NCI-H146 (cell line): ENCODE results near the gene SPACA9.

Source experiments
- DNase-seq: peaks from one replicate; lab custom pipeline; 2025; lab: John Stamatoyannopoulos, UW

SPACA9 gene

DNA sequence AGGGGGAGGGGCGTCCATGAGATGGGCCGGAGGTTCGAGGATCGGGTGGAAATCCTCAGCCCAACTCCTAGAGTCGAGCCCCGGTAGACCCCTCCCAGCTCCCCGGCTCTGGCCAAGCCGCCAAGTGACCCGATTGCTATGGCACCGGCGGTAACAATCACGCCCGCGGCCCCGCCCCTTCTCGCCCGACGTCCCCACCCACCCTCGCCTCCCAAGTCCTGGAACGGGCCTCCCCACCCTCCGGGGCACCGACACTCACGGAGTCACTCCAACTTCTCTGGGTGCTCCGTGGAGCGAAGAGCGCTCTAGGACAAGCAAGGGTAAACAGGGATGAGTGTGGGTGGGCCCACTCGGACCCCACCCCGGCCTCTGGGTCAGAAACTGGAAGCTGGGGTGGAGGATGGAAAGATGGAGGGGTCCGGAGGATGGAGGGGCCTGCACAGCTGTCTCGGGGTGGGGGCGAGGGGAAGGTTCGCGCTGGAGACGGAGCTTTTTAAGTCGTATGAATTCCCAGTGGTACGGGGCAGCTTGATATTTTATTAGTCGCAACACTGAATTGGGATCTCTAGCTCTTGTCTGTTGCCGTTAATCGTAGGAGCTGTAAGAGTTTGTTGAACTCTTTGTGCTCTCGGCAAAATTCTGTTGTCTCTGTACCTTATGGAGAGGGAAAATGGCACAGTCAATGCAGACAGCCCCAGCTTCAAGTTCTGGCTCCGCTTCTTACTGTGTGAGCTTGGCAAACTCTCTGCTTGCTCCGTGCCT lies at the start of gene SPACA9:
Gene SPACA9 (plus strand): TSS at position 204 of the 762 bp plus-strand sequence. CDS start 5,050 bp downstream, outside the sequence.
- peak; percentile 32 for DNase-seq

DNA sequence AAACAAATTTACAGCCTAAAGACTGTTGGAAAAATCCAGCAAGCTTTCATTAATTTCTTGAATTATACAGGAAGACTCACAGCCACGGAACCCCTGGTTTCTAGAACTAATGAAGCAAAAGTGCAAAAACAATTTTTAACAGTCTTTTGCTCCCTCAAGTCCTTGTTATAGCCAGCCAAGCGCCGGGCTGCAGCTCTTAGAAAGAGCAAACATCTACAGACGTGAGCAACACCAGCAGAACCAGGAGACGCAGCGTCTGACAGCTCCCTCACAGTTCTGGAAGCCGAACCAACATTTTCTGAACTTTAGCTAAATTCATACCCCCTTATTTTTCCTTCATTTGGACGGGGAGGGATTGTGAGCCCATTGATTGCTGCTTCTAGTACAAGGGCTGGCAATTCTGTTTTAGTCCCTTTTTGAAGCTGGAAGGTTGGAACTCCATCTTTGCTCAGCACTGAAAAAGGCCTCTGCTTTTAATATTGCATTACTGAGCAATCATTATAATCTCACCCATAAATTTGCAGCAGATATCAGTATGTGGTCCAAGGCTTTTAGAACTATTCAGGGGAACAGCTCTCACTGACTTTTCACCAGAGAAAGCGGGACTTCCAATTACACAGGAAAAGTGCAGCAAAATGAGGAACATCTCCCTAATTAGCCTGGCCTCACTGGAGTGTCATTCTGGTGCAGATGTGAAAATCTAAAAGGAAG lies 46.4 kb upstream of the SPACA9 start:
- DNase-seq = no peak

DNA sequence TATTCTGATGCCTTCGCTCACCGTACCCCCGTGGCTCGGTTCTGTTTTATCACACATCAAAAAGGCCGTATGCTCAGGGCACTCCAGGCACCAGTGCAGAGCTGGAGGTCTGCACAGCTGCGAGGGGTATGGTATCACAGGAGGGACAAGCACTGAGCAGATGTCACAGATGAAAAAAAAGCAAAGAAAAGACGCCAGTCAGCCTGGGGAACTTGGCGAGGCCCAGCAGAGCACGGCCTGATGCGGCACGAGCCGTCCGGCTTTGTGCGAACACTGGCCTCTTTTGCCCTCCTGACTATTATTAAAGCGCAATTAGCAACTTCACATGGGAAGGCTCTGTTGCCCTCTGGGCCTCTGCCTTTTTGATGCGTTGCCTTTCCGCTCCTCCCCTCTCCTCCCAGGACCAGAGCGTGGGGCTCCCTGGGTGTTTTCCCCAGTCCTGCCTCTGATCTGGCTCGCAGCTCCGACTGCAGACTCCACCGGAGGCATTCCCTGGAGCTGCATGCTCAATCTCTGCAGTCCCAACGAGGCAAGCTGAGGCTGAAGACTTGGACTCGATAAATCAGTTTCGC lies 45.1 kb upstream of the SPACA9 start:
- no peak for DNase-seq

DNA sequence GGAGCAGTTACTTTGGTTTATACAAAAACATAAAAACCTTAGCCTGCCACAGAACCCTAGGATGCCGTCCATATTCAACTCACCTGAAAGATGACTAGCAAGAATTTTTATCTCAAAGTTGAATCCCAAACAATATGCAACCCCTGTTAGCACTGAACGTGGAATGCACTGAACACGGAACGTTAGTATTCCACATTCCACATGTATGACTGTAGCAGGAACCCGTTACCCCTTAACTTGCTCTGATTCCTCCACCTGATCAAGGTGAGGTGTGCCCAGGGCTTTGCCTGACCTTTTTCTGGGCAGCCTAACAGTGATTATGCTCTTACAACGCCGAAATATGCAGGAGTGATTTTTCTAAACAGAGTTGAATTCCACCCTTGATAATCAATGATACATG lies 44.4 kb upstream of the SPACA9 start:
- DNase-seq = no peak

DNA sequence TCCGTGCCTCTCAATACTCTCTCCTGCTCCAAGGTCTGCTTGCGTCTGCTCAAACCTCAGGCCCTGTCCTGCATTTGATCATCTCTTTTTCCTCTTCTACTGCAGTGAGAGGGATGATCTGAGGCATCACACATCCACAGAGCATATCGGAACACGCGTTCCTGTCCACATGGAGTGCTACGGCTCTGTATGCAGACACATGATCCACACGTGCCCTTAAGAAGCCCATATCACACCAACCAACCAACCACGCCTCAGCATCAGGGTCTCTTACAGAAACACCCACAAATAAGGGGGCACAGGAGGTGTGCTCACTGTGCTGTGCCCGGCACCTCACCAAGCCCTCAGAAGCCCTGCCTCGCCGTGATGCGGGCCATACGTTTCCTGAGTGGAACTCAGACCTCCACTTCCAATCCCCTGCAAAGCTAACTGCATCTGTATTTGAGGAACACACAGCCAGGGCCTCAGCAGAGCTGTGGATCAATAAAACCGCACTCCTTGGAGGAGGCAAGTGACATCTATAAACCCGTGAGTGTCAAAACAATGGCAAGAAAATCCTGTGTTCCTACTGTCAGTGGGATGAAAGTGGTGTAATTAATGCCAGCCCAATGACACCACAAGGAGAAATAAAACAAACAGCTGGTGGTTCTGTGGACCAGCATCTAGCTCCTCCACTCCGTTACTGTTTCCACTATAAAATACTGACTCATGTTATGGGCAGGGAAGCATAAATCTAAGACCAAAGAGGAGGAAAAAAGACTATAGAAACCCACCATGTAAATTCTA lies 41.0 kb upstream of the SPACA9 start:
- DNase-seq = no peak

DNA sequence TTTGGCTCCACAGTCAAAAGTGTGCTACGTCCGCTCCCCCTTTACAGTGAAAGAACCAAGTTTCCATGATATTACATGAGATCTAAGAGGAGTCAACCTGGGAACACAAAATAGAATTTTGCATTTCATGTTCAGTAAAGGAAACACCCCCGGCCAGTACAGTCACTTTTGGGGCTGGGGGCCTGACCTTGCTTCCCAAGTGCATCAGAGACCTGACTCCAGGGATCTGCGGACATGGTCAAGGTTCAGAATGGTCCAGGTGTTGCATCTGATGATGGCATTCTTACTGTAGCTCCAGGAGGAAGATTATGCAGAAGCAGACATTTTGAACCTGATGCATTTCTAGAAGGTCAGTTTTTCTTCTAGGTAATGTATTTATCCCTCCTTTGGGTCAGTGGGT lies 40.4 kb upstream of the SPACA9 start:
- DNase-seq = no peak

GRCh38 chr9:132840980-132841379 lies 37.7 kb upstream of the SPACA9 start:
- DNase-seq = no peak

GRCh38 chr9:132842124-132843044 lies 36.3 kb upstream of the SPACA9 start:
- no peak for DNase-seq

GRCh38 chr9:132846109-132846917 lies 32.4 kb upstream of the SPACA9 start:
- DNase-seq = no peak

GRCh38 chr9:132846918-132847515 lies 31.7 kb upstream of the SPACA9 start:
- DNase-seq = no peak

DNA sequence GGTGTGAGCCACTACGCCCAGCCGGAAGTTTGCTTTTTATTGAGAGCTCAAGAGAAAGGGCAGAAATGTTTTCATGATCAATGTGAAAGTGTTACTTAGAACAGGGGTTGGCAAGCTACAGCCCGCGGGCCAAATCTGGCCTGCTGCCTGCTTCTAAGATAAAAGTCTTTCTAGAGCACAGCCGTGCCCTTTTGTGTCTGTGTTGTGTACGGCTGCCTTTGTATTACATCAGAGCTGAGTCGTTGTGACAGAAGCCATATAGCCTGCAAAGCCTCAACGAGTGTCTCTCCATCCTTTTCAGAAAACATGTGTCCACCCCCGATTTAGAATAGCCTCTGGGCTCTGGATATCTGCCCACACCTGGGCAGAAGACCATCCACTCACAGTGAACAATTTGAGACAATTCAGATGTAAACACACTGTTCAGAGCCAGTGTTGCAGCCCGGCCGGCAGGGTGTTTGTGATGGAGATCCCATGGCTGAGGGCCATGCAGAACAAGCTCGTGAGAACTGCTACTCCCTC lies 29.5 kb upstream of the SPACA9 start:
- peak; percentile 18 for DNase-seq

DNA sequence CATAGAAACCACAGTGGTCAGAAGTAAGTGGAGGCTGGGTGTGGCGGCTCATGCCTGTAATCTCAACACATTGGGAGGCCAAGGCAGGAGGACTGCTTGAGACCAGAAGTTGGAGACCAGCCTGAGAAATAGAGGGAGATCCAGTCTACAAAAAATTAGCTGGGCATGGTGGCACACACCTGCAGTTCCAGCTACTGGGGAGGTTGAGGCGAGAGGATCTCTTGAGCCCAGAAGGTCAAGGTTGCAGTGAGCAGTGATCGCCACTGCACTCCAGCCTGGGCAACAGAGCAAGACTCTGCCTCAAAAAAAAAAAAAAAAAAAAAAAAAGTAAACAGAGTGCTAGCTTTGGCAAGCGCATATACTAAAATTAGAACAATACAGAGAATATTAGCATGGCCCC lies 25.2 kb upstream of the SPACA9 start:
- DNase-seq = no peak

- DNase-seq = no peak
Observed at GRCh38 chr9:132854832-132855231, 23.9 kb upstream of the SPACA9 start.

DNA sequence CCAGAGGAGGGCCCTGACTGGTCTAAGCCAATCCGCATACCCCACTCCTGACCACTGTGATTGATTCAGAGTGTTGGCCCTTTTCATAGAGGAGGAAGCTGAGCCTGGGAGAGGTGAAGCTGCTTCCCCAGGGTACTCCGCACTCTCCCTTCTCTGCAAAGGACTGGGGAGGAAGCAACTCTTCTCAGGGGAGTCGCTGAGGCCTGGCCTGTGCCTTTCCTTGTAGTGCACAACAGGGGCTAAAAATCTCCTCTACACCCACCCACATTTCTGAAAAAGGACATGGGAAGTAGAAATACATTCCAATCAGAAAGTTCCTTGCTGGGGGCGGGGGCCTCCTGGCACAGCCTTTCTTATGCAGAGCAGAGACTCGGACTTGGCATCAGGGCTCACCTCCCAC lies 22.8 kb upstream of the SPACA9 start:
- no peak for DNase-seq

- DNase-seq = no peak
Observed at GRCh38 chr9:132857031-132857430, 21.7 kb upstream of the SPACA9 start.

DNA sequence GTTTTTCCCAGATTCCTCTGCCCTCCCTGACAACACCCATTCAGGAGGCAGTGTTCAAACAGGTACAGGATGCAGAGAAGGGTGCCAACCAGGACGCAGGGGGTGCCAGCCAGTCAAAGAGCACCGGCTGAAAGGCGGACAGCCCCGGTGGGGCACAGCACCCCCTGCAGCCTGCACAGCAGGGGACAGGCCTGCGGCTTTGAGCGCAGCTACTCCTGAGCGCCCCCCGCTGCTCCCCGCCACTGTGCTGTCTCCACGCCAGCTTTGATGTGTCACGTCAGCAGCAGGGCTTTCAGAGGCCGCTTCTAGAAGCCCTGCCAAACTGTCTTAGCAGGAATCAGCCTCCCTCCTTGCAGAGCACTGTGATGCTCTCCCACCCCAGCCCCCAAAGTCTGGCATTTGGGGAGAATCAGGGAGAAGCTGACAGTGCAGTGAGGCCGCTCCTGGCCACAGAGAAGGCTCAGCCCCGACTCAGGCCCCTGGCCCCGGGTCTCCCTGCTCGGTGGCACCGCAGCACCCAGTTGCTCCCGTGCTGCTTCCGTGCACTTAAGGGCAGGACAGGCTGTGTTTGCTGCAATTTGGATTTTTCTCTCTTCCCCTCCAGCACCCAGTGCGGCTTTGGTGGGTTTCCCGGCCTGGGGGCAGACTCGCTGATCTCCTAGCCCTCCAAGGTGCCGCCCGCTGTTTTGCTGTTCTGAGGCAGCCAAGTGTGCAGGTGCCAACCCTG lies 20.9 kb upstream of the SPACA9 start:
- peak; percentile 41 for DNase-seq

DNA sequence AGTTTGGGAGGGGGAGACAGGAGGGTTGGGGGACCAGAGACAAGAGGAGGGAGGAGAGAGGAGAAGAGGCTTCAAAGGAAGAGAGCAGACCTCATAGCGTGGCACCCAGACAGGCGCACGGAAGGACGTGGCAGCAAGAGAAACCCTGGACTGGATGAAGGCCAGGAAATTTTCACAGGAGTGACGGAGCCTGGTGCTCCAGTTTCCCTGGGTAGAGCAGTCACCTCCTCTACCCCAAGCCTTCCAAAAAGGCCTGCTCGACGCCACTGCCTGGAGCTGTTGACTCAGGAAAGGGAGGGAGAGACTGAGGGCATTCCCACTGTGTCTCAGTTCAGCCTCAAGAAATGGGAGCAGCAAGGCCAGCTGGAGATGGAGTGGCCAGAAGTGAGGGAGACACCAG lies 19.9 kb upstream of the SPACA9 start:
- no peak for DNase-seq

DNA sequence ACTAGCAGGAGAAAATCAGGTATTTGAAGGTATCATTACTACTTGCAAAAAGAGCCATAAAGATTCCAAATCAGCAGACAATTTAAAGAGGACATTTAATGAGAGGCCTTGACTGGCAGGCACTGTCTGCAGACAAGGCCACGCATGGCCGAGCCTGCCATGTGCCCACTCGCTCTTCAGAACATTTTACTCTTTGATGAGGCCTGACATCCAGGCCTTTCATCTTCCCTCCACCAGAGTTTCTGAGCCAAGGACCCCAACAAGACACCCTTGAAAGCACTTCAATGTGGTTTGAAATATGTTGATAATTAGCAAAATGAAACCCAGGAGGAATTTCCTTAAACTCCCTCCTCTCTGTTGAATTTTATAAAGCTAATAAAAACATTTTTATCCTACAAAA lies 17.0 kb upstream of the SPACA9 start:
- no peak for DNase-seq

- no peak for DNase-seq
Observed at GRCh38 chr9:132862533-132862932, 16.2 kb upstream of the SPACA9 start.
